ENCODE measurements around the gene CLTA.

The CLTA gene, protein sequence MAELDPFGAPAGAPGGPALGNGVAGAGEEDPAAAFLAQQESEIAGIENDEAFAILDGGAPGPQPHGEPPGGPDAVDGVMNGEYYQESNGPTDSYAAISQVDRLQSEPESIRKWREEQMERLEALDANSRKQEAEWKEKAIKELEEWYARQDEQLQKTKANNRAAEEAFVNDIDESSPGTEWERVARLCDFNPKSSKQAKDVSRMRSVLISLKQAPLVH

DNA sequence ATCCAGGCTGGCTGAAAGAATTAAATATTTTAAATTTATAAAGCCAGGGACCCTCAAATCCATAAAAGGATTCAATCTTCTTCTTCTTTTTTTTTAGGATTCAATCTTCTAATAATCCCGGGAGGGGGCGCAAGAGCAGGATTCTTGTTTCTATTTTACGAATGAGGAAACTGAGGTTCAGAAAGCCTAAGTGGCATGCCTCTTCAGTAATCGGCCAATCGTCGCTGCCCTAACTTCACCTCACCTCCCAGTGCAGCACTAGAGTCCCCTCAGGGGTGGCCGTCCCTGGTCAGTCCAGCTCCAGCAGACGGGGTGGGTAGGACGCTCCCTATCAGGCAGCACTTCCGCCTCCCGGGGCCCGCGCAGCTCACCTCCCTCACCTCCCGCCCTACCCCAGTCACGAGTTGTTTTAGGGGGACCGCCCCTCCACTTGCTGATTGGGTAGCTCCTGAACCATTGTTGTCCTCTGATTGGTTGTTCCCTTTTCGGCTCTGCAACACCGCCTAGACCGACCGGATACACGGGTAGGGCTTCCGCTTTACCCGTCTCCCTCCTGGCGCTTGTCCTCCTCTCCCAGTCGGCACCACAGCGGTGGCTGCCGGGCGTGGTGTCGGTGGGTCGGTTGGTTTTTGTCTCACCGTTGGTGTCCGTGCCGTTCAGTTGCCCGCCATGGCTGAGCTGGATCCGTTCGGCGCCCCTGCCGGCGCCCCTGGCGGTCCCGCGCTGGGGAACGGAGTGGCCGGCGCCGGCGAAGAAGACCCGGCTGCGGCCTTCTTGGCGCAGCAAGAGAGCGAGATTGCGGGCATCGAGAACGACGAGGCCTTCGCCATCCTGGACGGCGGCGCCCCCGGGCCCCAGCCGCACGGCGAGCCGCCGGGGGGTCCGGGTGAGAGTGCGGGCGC, at the start of gene CLTA:
CLTA (plus strand) TSS at position 534 of the 902 bp plus-strand sequence; CDS start at position 670, 136 bp downstream.
- peak; percentile 91 for DNase-seq (ENCODE audit: low read depth)

DNA sequence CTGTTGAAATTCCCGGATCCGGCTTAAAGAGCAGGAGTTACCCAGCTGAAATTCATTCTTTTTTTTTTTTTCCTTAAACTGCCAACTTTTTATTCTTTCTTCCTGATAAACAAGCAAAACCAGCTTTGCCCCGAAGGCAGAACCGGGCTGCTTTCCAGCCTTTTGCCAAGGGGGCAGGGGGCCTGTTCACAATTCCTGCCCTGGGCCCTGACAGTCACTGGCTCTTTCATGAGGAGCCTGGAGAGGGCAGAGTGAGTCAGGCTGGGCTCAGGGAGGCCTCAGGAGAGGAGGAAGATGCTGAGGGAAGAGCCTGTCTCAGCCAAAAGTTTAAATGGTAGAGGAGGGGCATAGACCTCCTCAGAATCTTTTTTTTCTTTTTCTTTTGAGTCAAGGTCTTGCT, 49.4 kb upstream of the CLTA start:
- DNase-seq (ENCODE audit: low read depth), result no peak

DNA sequence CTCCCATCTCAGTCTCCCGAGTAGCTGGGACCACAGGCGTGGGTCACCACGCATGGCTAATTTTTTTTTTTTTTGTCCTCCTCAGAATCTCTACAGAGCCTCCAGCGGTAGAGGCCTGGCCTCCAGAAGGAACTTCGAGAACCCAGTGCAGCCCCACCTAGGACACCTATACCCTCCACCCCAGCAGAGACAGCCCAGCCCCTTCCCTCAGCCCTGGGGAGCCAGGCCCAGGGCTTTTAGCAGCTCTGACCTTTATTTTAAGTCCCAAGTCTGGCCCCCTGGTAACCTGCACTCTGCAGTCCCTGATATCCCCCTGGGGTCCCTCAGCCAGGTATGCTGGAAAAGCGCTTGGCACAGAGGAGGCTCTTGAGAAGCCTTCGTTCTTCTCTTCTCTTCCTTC, 49.0 kb upstream of the CLTA start:
- no peak for DNase-seq (ENCODE audit: low read depth)

DNA sequence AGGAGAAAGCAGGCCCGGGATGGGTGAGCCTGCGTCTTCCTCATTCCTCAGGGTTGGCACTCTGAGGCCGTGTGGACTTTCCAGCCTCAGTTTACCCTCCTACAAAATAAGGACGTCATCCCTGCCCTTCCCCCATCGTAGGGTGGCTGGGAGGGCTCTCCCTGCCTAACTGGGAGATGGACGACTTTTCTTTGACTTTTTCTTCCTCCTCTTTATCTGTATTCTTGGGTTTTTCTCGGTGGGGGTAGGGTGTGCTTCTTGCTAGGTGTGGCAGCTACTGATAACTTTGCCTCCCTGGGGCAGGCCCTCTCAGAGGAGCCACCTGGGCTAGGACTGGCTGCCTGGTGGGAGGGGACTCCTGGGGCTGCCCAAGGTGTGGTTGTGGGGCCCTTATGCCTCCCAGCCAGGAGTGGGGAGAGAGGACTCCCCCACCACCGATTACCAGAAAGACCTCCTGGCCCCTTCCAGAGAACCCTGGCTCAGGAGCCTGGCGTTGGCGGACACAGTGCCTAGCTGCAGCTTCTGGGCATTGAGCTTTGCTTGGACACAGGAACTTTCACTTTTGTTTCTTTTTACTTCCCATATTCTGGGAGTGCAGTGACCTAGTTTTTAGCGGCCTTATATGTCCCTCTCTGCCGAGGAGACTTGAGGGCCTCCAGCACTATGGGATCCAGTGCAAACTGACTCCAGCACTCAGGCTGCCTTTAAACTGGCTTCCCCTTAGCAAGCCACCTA, 48.0 kb upstream of the CLTA start:
- DNase-seq (ENCODE audit: low read depth), result no peak

GRCh38 chr9:36143245-36143641, 47.5 kb upstream of the CLTA start:
- DNase-seq (ENCODE audit: low read depth), result no peak

DNA sequence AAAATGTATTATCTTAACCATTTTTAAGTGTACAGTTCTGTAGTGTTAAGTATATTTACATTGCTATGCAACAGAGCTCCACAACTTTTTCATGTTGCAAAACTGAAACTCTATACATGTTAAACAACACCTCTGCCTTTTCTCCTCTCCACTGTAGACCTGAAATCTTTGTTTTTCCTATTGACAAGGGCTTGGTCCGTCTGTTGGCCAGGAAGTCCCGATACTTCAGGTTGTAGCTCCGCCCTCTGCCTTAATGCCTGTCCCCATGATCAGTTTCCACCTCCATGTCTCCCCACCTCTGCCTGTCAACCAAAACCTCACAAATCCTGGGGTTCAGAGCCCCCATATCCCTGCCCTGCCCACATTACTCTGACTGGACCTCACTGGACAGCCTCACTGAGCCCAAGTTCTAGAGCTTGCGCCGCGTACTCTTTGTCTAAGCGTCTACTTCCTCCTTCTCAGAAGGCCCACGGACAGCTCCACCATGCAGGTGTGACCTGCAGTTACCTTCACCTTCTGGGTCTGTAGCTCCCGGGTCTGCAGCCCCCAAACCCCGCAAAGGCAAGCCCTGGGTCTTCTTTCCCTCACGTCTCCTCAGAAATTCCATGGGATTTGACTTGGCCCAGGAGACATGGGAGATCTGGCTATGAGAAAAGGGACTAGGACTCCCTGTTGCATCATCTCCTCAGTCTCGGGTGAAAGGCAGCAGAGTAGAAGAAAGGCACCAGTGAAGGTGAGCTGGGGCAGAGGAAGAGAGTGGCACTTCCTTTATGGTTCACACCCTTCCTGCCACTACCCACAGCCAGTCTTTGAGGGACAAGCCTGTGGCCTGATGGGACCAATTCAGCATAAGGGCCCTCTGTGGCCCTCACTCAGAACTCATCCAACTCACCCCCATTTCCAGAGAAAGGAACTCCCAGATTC, 46.1 kb upstream of the CLTA start:
- no peak for DNase-seq (ENCODE audit: low read depth)

DNA sequence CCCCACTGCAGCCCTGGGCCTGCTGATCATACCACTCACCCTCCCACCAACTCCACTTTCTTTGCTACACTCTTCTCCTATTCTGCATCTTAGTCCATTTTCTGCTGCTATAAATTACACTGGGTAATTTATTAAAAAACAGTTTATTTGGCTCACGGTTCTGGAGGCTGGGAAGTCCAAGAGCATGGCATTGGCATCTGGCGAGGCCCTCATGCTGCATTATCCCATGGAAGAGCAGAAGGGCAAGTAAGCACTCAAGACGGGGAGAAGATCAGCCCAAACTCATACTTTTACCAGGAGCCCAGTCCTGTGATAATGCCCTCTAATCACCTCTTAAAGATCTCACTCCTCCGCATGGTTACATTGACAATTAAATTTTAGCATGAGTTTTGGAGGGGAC, 44.8 kb upstream of the CLTA start:
- DNase-seq (ENCODE audit: low read depth), result no peak

- DNase-seq (ENCODE audit: low read depth), result no peak
Observed at GRCh38 chr9:36146651-36147050, 44.1 kb upstream of the CLTA start.

DNA sequence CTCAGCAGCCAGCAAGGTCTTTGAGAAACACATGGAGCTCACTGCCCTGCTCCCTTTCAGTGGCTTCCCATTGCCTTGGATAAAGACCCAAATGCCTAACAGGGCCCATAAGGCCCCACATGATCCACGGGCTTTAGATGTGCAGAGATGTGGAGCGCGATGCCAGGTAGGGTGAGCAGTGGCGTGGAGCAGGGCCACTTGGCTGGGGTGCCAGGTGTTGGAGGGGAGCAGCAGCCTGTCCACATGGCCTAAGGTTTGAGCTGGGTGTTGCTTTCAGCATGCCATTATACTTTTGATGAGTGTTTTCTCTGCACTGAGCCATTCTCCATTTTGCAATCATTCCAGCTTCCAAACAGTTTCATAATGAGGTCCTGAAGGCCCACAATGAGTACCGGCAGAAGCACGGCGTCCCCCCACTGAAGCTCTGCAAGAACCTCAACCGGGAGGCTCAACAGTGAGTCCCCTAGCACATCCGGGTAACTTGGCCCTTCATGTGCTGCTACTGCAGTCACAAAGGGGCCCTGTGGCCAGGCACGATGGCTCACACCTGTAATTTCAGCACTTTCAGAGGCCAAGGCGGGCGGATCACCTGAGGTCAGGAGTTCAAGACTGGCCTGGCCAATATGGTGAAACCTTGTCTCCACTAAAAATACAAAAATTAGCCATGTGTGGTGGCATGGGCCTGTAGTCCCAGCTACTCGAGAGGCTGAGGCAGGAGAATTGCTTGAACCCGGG, 43.1 kb upstream of the CLTA start:
- no peak for DNase-seq (ENCODE audit: low read depth)

DNA sequence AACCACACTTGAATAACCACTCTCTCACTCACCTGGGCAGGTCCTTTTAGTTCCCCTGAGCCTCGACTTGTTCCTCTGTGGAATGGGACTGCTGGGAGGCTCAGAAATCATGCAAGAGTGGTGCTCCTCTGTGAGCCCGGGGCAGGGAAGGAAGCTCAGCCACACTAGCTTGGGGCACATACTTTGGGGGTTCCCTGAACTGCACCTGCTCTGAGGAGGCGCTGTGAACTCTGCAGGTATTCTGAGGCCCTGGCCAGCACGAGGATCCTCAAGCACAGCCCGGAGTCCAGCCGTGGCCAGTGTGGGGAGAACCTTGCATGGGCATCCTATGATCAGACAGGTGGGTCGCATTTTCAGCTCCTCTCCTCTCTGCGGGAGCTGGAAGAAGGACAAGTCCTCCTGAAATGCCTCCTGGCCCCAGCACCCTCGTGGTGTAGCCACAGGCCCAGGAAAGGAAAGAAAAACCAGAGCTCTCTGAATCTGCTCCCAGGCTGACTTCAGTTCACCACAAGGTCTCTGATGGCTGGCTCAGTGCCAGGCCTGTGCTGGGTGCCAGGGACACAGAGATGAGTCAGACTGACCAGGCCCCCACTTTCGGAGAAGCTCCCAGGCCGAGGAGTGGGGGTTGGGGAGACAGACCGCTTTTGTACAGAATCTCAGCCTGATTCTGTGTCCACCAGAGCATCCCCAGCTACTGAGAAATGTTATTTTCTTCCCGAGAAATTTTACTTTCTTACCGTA, 42.2 kb upstream of the CLTA start:
- peak; percentile 60 for DNase-seq (ENCODE audit: low read depth)

GRCh38 chr9:36149197-36149596, 41.5 kb upstream of the CLTA start:
- no peak for DNase-seq (ENCODE audit: low read depth)

GRCh38 chr9:36150574-36151315, 40.0 kb upstream of the CLTA start:
- DNase-seq (ENCODE audit: low read depth), result no peak

DNA sequence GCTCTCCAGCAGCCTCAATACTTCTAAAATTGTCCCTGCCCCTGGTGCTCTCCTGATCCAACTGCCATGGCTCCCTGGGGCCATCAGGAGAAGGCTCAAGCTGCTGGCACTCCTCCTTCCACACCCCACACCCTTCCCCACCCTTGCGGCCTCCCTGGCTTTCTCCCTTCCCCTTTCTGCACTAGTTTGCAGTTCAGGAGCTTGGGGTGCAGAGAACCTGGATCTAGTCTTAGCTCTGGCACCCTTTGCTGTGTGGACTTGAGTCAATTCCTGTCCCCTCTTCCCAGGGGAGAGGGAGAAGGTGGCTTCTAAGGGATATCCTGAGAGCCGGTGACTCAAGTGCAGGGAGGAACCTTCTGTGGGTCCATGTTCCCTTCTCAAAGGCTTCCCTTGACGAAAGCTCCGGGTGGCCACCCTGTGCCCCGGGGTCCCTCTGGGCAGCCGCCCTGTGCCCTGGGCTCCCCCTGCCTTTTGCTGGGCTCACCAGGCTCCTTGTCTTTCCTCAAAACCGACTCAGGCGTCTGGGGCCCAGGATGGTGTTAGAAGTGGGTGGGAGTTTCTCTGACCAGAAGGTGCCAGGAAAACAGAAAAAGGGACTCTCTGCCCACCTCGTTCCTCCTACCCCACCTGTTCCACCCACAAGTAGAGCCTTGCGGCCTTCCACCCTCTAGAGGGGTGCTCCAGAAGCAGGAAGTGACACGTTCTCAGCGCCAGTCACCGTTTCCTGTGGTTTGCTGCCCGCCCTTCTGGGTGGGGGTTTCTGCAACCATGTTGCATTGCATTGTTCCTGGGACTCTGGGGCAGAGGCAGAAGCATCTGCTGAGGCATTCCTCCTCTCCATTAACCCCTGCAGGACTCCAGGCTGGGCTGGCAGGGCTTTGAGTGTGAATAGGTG, 39.2 kb upstream of the CLTA start:
- peak; percentile 82 for DNase-seq (ENCODE audit: low read depth)

DNA sequence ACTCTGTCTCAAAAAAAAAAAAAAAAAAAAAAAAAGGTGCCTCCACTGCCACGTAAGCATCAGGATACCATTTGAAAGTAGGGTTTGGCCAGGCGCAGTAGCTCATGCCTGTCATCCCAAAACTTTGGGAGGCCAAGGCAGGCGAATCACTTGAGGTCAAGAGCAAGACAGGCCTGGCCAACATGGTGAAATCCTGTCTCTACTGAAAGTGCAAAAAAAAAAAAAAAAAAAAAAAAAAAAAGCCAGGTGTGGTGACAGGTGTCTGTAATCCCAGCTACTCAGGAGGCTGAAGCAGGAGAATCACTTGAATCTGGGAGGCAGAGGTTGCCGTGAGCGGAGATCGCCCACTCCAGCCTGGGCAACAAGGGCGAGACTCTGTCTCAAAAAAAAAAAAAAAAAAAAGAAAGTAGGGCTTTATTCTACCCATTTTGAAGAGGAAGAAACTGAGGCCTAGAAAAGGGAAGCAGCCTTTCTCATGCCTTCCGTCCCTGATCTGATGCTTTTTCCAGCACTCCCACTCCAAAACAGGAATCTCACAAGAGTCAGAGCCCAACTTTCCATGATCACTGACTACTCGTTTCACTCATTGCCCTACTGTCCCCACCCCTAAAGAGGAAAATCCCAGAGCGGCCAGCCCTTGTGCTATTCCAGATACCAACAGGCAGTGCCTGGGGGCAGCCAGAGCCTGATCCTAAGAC, 37.8 kb upstream of the CLTA start:
- no peak for DNase-seq (ENCODE audit: low read depth)

GRCh38 chr9:36153746-36154145, 37.0 kb upstream of the CLTA start:
- DNase-seq (ENCODE audit: low read depth), result no peak

DNA sequence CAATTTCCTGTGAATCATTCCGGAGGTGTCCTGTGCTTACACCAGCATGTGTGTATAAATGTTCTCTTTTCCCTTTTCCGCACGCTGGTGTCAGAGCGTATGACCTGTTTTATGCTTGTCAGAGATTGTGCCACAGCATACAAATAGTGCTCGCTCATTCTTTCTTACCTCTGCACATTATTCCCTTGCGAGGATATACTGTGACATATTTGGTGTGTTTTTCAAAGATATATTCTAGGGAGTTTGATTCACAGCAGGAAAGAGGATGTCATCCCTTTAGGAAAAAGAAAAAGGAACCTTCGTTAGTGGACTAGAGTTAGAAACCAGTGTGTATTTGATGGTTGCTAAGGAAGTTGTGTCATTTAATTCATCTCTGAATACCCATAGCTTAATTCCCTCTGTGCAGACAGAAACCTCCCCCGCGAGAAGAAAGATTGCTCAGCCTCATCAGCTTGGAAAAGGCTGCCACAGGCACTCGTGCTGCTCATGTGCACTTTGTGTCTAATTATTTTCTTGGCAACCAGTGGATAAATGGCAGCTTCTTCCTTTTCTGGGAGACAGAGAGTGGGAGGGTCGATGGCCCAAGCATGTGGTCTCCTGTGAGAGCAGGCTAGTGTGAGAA, 36.3 kb upstream of the CLTA start:
- DNase-seq (ENCODE audit: low read depth), result no peak

GRCh38 chr9:36156116-36156515, 34.6 kb upstream of the CLTA start:
- DNase-seq (ENCODE audit: low read depth), result no peak
